Neural cell (in vitro differentiated cells): ENCODE results near the gene SVEP1.

Experiments
- CTCF ChIP-seq: fragments of 450-650 bp; IDR thresholded peaks from 2 replicates; pipeline ENCODE4 v1.5.1; 2014; ENCODE audit warnings: antibody characterized with exemption, mild to moderate bottlenecking, moderate library complexity; ENCODE audit not compliant: poor library complexity, severe bottlenecking
- EP300 ChIP-seq: fragments of 450-650 bp; conservative IDR thresholded peaks from 2 replicates; pipeline ENCODE4 v1.6.1; 2014; ENCODE audit warnings: antibody characterized with exemption, mild to moderate bottlenecking, moderate library complexity; ENCODE audit not compliant: poor library complexity, severe bottlenecking
- EZH2 ChIP-seq: fragments of 200-600, 300-800 bp; shearing (Covaris generic), sonication (generic); IDR thresholded peaks from 2 replicates; pipeline ENCODE4 v1.6.1; 2014; ENCODE audit warnings: antibody characterized with exemption, low read length, borderline replicate concordance, mild to moderate bottlenecking; ENCODE audit not compliant: insufficient read depth, poor library complexity, severe bottlenecking
- MXI1 ChIP-seq: fragments of 450-650 bp; conservative IDR thresholded peaks from 2 replicates; pipeline ENCODE4 v1.6.1; 2014; ENCODE audit warnings: antibody characterized with exemption, mild to moderate bottlenecking; ENCODE audit not compliant: poor library complexity, severe bottlenecking
- POLR2AphosphoS5 ChIP-seq: IDR thresholded peaks from 2 replicates; pipeline ENCODE4 v1.6.1; 2012
- SMC3 ChIP-seq: fragments of 450-650 bp; conservative IDR thresholded peaks from 2 replicates; pipeline ENCODE4 v1.6.1; 2014; ENCODE audit warnings: antibody characterized with exemption, mild to moderate bottlenecking, moderate library complexity; ENCODE audit not compliant: poor library complexity
- TAF1 ChIP-seq: IDR thresholded peaks from 2 replicates; pipeline ENCODE4 v1.6.1; 2012; ENCODE audit warnings: low read depth
- TF ChIP-seq, protein P1 (sequence below): IDR thresholded peaks from 2 replicates; pipeline ENCODE4 v1.6.1; 2012; ENCODE audit warnings: borderline replicate concordance

DNA sequence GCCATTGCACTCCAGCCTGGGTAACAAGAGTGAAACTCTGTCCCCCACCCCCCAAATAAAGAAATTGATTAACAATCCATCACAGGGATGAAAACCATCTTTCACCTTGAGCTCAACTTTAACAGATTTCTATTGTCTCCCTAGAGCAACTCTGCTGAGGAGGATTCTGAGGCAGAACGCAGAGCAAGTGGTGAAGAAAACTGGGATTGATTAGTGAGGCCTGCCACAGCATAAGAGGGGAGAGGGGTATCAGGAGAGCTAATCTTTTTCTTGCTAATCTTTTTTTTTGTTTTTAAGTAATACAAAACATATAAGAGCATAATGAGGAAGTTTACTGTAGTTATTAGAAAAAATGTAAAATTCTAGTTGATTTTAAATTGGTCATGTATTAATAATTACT lies 250.8 kb downstream of the SVEP1 start:
- TF ChIP-seq SMC3, result no peak
- TF ChIP-seq CTCF, result no peak
- no peak for TF ChIP-seq TAF1
- no peak for TF ChIP-seq POLR2AphosphoS5
- TF ChIP-seq, protein P1, sequence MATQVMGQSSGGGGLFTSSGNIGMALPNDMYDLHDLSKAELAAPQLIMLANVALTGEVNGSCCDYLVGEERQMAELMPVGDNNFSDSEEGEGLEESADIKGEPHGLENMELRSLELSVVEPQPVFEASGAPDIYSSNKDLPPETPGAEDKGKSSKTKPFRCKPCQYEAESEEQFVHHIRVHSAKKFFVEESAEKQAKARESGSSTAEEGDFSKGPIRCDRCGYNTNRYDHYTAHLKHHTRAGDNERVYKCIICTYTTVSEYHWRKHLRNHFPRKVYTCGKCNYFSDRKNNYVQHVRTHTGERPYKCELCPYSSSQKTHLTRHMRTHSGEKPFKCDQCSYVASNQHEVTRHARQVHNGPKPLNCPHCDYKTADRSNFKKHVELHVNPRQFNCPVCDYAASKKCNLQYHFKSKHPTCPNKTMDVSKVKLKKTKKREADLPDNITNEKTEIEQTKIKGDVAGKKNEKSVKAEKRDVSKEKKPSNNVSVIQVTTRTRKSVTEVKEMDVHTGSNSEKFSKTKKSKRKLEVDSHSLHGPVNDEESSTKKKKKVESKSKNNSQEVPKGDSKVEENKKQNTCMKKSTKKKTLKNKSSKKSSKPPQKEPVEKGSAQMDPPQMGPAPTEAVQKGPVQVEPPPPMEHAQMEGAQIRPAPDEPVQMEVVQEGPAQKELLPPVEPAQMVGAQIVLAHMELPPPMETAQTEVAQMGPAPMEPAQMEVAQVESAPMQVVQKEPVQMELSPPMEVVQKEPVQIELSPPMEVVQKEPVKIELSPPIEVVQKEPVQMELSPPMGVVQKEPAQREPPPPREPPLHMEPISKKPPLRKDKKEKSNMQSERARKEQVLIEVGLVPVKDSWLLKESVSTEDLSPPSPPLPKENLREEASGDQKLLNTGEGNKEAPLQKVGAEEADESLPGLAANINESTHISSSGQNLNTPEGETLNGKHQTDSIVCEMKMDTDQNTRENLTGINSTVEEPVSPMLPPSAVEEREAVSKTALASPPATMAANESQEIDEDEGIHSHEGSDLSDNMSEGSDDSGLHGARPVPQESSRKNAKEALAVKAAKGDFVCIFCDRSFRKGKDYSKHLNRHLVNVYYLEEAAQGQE, result no peak
- no peak for TF ChIP-seq EP300
- TF ChIP-seq EZH2, result no peak
- no peak for TF ChIP-seq MXI1
